ENCODE results near the gene TIMM8A. TPM values are rescaled to one million over a fixed set of nuclear protein-coding genes. Genes with fewer than 3 reads are reported as not detected.

Gene TIMM8A
- total and polyA plus RNA-seq, 9 donors: 3.1 to 14.0 (median 11.2) TPM

Other genes starting within 250 kb of the TIMM8A start
- gene DRP2, start 129.0 kb downstream of the TIMM8A start, total RNA-seq: 1.6 TPM
- gene DRP2, start 129.0 kb downstream of the TIMM8A start, polyA plus RNA-seq (ENCODE audit: insufficient read depth in 1 of 8, insufficient read length in 8 of 8, low replicate concordance in 1 of 8): 1 to 10 TPM; 1.7 to 3.9 (median 2.9) TPM
- 0.09 TPM for gene TAF7L, start 57.4 kb downstream of the TIMM8A start, total RNA-seq
- gene TAF7L, start 57.4 kb downstream of the TIMM8A start, polyA plus RNA-seq (ENCODE audit: insufficient read depth in 1 of 8, insufficient read length in 8 of 8, low replicate concordance in 1 of 8): under 1 TPM; 0.14 to 0.30 (median 0.18) TPM
- 1.5 TPM for gene BTK, start 37.4 kb upstream of the TIMM8A start, total RNA-seq
- gene BTK, start 37.4 kb upstream of the TIMM8A start, polyA plus RNA-seq (ENCODE audit: insufficient read depth in 1 of 8, insufficient read length in 8 of 8, low replicate concordance in 1 of 8): 1 to 10 TPM; 1.7 to 3.5 (median 2.4) TPM
- gene RPL36A, start 42.3 kb upstream of the TIMM8A start, total RNA-seq: 2,963 TPM
- gene RPL36A, start 42.3 kb upstream of the TIMM8A start, polyA plus RNA-seq (ENCODE audit: insufficient read depth in 1 of 8, insufficient read length in 8 of 8, low replicate concordance in 1 of 8): 1,000 to 10,000 TPM; 1,610 to 2,503 (median 1,687) TPM
- 18.0 TPM for gene GLA, start 59.2 kb upstream of the TIMM8A start, total RNA-seq
- gene GLA, start 59.2 kb upstream of the TIMM8A start, polyA plus RNA-seq (ENCODE audit: insufficient read depth in 1 of 8, insufficient read length in 8 of 8, low replicate concordance in 1 of 8): 10 to 100 TPM; 14.5 to 21.0 (median 16.8) TPM
- gene HNRNPH2, start 59.5 kb upstream of the TIMM8A start, total RNA-seq: 40.8 TPM
- gene HNRNPH2, start 59.5 kb upstream of the TIMM8A start, polyA plus RNA-seq (ENCODE audit: insufficient read depth in 1 of 8, insufficient read length in 8 of 8, low replicate concordance in 1 of 8): 10 to 100 TPM; 55.7 to 80.1 (median 69.1) TPM
- 18.5 TPM for gene ARMCX4, start 136.7 kb upstream of the TIMM8A start, total RNA-seq
- 10 to 100 TPM; 30.2 to 47.6 (median 41.7) TPM for gene ARMCX4, start 136.7 kb upstream of the TIMM8A start, polyA plus RNA-seq (ENCODE audit: insufficient read depth in 1 of 8, insufficient read length in 8 of 8, low replicate concordance in 1 of 8)
- gene ARMCX1, start 201.8 kb upstream of the TIMM8A start, total RNA-seq: 74.7 TPM
- 10 to 100 TPM; 74.0 to 82.9 (median 78.8) TPM for gene ARMCX1, start 201.8 kb upstream of the TIMM8A start, polyA plus RNA-seq (ENCODE audit: insufficient read depth in 1 of 8, insufficient read length in 8 of 8, low replicate concordance in 1 of 8)

All from muscle of leg (tissue), 9 donors.